H9 (cell line): ENCODE results near the gene PCDHGA11. TPM values are rescaled to one million over a fixed set of nuclear protein-coding genes. Genes with fewer than 3 reads are reported as not detected.

Source experiments
- DNase-seq: peaks from one replicate; pipeline ENCODE4 v3.0.0-alpha.2; 2017
- H2AFZ ChIP-seq: one replicate; pipeline ENCODE4 v1.6.1; 2013; ENCODE audit warnings: mild to moderate bottlenecking, low read length, control low read depth, moderate library complexity
- H2AK5ac ChIP-seq: 2 replicates; pipeline ENCODE4 v1.6.1; 2013; ENCODE audit warnings: low read length, control low read depth, mixed read lengths; ENCODE audit not compliant: insufficient read length
- H2BK120ac ChIP-seq: one replicate; pipeline ENCODE4 v1.6.1; 2013; ENCODE audit warnings: low read depth, mild to moderate bottlenecking, low read length, control low read depth, inconsistent platforms; ENCODE audit not compliant: poor library complexity, severe bottlenecking
- H2BK12ac ChIP-seq: 2 replicates; pipeline ENCODE4 v1.6.1; 2013; ENCODE audit warnings: low read length, control low read depth, mixed read lengths, low read depth; ENCODE audit not compliant: insufficient read length
- H2BK15ac ChIP-seq: 2 replicates; pipeline ENCODE4 v1.6.1; 2013; ENCODE audit warnings: low read depth, low read length, control low read depth
- H2BK20ac ChIP-seq: one replicate; pipeline ENCODE4 v1.6.1; 2013; ENCODE audit warnings: low read depth, mild to moderate bottlenecking, low read length, control low read depth, inconsistent platforms; ENCODE audit not compliant: poor library complexity, severe bottlenecking
- H2BK5ac ChIP-seq: 2 replicates; pipeline ENCODE4 v1.6.1; 2013; ENCODE audit warnings: low read length, control low read depth, mixed read lengths; ENCODE audit not compliant: insufficient read length
- H3K14ac ChIP-seq: 2 replicates; pipeline ENCODE4 v1.6.1; 2013; ENCODE audit warnings: low read length, control low read depth; ENCODE audit not compliant: insufficient read depth
- H3K18ac ChIP-seq: 2 replicates; pipeline ENCODE4 v1.6.1; 2013; ENCODE audit warnings: low read depth, mild to moderate bottlenecking, mixed read lengths, low read length, control low read depth; ENCODE audit not compliant: insufficient read length
- H3K23ac ChIP-seq: 2 replicates; pipeline ENCODE4 v1.6.1; 2013; ENCODE audit warnings: low read length, control low read depth, mixed read lengths, low read depth; ENCODE audit not compliant: insufficient read length
- H3K23me2 ChIP-seq: 2 replicates; pipeline ENCODE4 v1.6.1; 2013; ENCODE audit warnings: low read depth, mild to moderate bottlenecking, mixed read lengths, low read length, control low read depth; ENCODE audit not compliant: insufficient read length, poor library complexity, severe bottlenecking
- H3K27ac ChIP-seq: 2 replicates; pipeline ENCODE4 v1.5.1; 2013; ENCODE audit warnings: low read length, control low read depth, mixed read lengths, low read depth; ENCODE audit not compliant: insufficient read length
- H3K27me3 ChIP-seq: 2 replicates; pipeline ENCODE4 v1.6.1; 2013; ENCODE audit warnings: low read length, control low read depth, inconsistent platforms; ENCODE audit not compliant: insufficient read depth
- H3K4ac ChIP-seq: 2 replicates; pipeline ENCODE4 v1.6.1; 2013; ENCODE audit warnings: low read depth, mild to moderate bottlenecking, control low read depth, inconsistent platforms, low read length, moderate library complexity
- H3K4me1 ChIP-seq: 2 replicates; pipeline ENCODE4 v1.6.1; 2013; ENCODE audit warnings: low read length, control low read depth, inconsistent platforms; ENCODE audit not compliant: insufficient read depth
- H3K4me2 ChIP-seq: 2 replicates; pipeline ENCODE4 v1.6.1; 2013; ENCODE audit warnings: low read length, control low read depth, mixed read lengths; ENCODE audit not compliant: insufficient read length, insufficient read depth
- H3K56ac ChIP-seq: 2 replicates; pipeline ENCODE4 v1.6.1; 2013; ENCODE audit warnings: low read depth, mild to moderate bottlenecking, mixed read lengths, low read length, control low read depth; ENCODE audit not compliant: insufficient read length
- H3K79me1 ChIP-seq: 2 replicates; pipeline ENCODE4 v1.6.1; 2013; ENCODE audit warnings: low read depth, mild to moderate bottlenecking, moderate library complexity, low read length, control low read depth, inconsistent platforms; ENCODE audit not compliant: insufficient read depth, poor library complexity, severe bottlenecking
- H3K79me2 ChIP-seq: 2 replicates; pipeline ENCODE4 v1.6.1; 2013; ENCODE audit warnings: low read length, control low read depth, inconsistent platforms; ENCODE audit not compliant: insufficient read depth
- H3K9ac ChIP-seq: 2 replicates; pipeline ENCODE4 v1.6.1; 2013; ENCODE audit warnings: low read length, control low read depth, mixed read lengths; ENCODE audit not compliant: insufficient read length; ENCODE audit errors: extremely low read depth
- H3K9me3 ChIP-seq: one replicate; pipeline ENCODE4 v1.6.1; 2013; ENCODE audit warnings: low read depth, low read length, inconsistent platforms; ENCODE audit not compliant: control insufficient read depth
- H3T11ph ChIP-seq: one replicate; pipeline ENCODE4 v1.6.1; 2013; ENCODE audit warnings: mild to moderate bottlenecking, low read length, control low read depth, inconsistent platforms
- H4K20me1 ChIP-seq: one replicate; pipeline ENCODE4 v1.6.1; 2013; ENCODE audit not compliant: control insufficient read depth, insufficient read length, insufficient read depth
- H4K5ac ChIP-seq: 2 replicates; pipeline ENCODE4 v1.6.1; 2013; ENCODE audit warnings: low read depth, mild to moderate bottlenecking, mixed read lengths, low read length, control low read depth; ENCODE audit not compliant: insufficient read length
- H4K8ac ChIP-seq: replicated peaks from 2 replicates; pipeline ENCODE4 v1.6.1; 2013; ENCODE audit warnings: low read length, control low read depth, mixed read lengths, low read depth; ENCODE audit not compliant: insufficient read length
- H4K91ac ChIP-seq: 2 replicates; pipeline ENCODE4 v1.6.1; 2013; ENCODE audit warnings: low read depth, mild to moderate bottlenecking, moderate library complexity, mixed read lengths, low read length, control low read depth; ENCODE audit not compliant: insufficient read length
- H3K27ac Mint-ChIP-seq, 3 experiments: 2 replicates in 2 of 3; 3 replicates in 1 of 3; pipeline ENCODE4 v1.8.0; 2020 to 2021; ENCODE audit warnings: mixed read lengths in 3 of 3, mild to moderate bottlenecking in 1 of 3, moderate library complexity in 1 of 3
- H3K27me3 Mint-ChIP-seq: 2 replicates; pipeline ENCODE4 v1.8.0; 2021; ENCODE audit warnings: low read depth, mild to moderate bottlenecking, moderate library complexity, mixed read lengths
- H3K36me3 Mint-ChIP-seq, 3 experiments: 2 replicates in 2 of 3; 3 replicates in 1 of 3; pipeline ENCODE4 v1.8.0; 2020 to 2021; ENCODE audit warnings: low read depth in 3 of 3, mixed read lengths in 3 of 3; ENCODE audit not compliant: insufficient read depth in 1 of 3
- H3K4me1 Mint-ChIP-seq, 2 experiments: 2 replicates each; pipeline ENCODE4 v1.8.0; 2020; ENCODE audit warnings: mixed read lengths in 2 of 2
- H3K4me3 Mint-ChIP-seq, 2 experiments: 2 replicates in 1 of 2; 3 replicates in 1 of 2; pipeline ENCODE4 v1.8.0; 2020 to 2021; ENCODE audit warnings: mild to moderate bottlenecking in 2 of 2, mixed read lengths in 2 of 2, moderate library complexity in 1 of 2
- H3K9me3 Mint-ChIP-seq, 2 experiments: 2 replicates in 1 of 2; 3 replicates in 1 of 2; pipeline ENCODE4 v1.8.0; 2020; ENCODE audit warnings: mild to moderate bottlenecking in 2 of 2, mixed read lengths in 2 of 2, moderate library complexity in 1 of 2
- CTCF ChIP-seq: fragments of 200-600 bp; sonication (generic); conservative IDR thresholded peaks from 3 replicates; pipeline ENCODE4 v1.8.0; 2021; ENCODE audit warnings: antibody characterized with exemption, mild to moderate bottlenecking
- WGBS: extraction: QIAGEN DNeasy Blood & Tissue Kit; methylation state at CpG from one replicate; pipeline ENCODE4 v1.1.7; 2013; ENCODE audit warnings: missing lambda C conversion rate, low lambda C conversion rate, mixed read lengths; ENCODE audit not compliant: insufficient read length; ENCODE audit errors: extremely low coverage; 5-methylcytosine and 5-hydroxymethylcytosine counted together
- total RNA-seq: library from RNA; stranded (reverse); gene quantifications from 2 replicates; pipeline ENCODE4 v1.2.1, GENCODE V29; 2021

PCDHGA11 gene
- total RNA-seq, 1 experiment from 2014 or later: 2.6 TPM

GRCh38 chr5:141383345-141383744 lies 37.5 kb upstream of the PCDHGA11 start:
- Histone ChIP-seq H3K79me2 (no peaks in the 10 kb centered on the region), H2BK5ac (no peak overlapping the region), H4K5ac (no peak overlapping the region), H4K91ac (no peak overlapping the region), H3K4me2 (no peak overlapping the region), H3K9ac (no peak overlapping the region), H3K23me2 (no peaks in the 10 kb centered on the region), H3T11ph (no peak overlapping the region), H3K56ac (no peak overlapping the region), H3K79me1 (no peaks in the 10 kb centered on the region), H2AFZ (no peak overlapping the region), H2AK5ac (no peak overlapping the region), H3K23ac (no peak overlapping the region), H2BK12ac (no peak overlapping the region), H3K14ac (no peak overlapping the region), H2BK120ac (no peak overlapping the region), H3K27ac (no peak overlapping the region), H3K18ac (no peak overlapping the region), H3K27me3 (no peaks in the 10 kb centered on the region), H2BK15ac (no peak overlapping the region), H3K4me1 (0 out of 2 replicates have a peak, but pooled peaks cover under 1% of the 10 kb centered on the region), H3K4ac (no peak overlapping the region), H4K20me1 (no peaks in the 10 kb centered on the region), H4K8ac (no peak overlapping the region), H2BK20ac (no peak overlapping the region), H3K9me3 (peaks cover 25% of the 10 kb centered on the region)
- DNase-seq: no peak
- Mint-ChIP-seq H3K4me3 (no peak overlapping the region), H3K4me1 (no peaks in the 10 kb centered on the region), H3K9me3 (peaks cover 66 to 69% of the 10 kb centered on the region in 2 experiments), H3K27me3 (peaks cover 7% of the 10 kb centered on the region; the same call in 1 of the 2 replicates), H3K36me3 (peaks cover 12 to 38% (median 26%) of the 10 kb centered on the region in 3 experiments; a peak in 6 of 7 replicates), H3K27ac (no peak overlapping the region)
- TF ChIP-seq CTCF: no peak
- no CpG with 5 or more reads among the region's 21 CpGs for WGBS
